ENCODE data around the gene SEZ6L.
A peak's percentile ranks its signal among the peaks of the same experiment; 100 is the strongest.

Gene SEZ6L

GRCh38 chr22:26291940-26292666 is 122.8 kb downstream of the SEZ6L start:
- DNase-seq (ENCODE audit: insufficient read length, low spot score) (no peak), FAIRE-seq (no peak)

- no peak for FAIRE-seq
- DNase-seq (ENCODE audit: insufficient read length, low spot score), result no peak
Observed at GRCh38 chr22:26292667-26292995, 123.4 kb downstream of the SEZ6L start.

GRCh38 chr22:26295563-26296126 is 126.4 kb downstream of the SEZ6L start:
- FAIRE-seq, result peak; percentile 48
- no peak for DNase-seq (ENCODE audit: insufficient read length, low spot score)

DNA sequence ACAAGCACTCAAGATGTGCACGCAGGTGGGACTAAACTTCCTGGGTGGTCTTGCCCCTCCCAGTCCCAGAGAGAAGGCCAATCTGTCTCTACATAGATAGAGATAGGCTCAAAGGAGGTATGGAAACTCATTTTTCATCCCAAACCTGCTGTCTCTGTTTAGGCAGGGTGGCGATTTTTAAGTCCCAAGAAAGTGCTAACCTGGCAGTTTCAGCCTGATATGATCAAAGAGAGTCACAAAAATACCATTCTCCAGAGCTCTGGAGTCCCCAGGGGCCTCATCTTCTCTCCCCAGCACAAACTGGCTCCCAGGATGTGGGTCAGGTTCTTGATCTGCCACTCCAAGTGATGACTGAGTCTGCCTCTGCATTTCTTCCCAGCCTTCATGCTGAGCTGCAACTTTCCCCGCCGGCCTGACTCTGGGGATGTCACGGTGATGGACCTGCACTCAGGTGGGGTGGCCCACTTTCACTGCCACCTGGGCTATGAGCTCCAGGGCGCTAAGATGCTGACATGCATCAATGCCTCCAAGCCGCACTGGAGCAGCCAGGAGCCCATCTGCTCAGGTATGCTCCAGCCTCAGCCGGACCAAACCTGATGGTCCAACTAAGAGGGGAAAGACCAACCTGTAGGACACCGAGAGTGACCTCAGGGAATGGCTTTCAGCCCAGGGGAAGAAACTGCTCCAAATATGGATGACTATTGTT is 129.5 kb downstream of the SEZ6L start:
- no peak for FAIRE-seq

GRCh38 chr22:26302726-26303125 is 133.5 kb downstream of the SEZ6L start:
- FAIRE-seq, result no peak
- DNase-seq (ENCODE audit: insufficient read length, low spot score), result no peak

More for the DNA sequence above, 129.5 kb downstream of the SEZ6L start:
- DNase-seq (ENCODE audit: insufficient read length, low spot score), result no peak

DNA sequence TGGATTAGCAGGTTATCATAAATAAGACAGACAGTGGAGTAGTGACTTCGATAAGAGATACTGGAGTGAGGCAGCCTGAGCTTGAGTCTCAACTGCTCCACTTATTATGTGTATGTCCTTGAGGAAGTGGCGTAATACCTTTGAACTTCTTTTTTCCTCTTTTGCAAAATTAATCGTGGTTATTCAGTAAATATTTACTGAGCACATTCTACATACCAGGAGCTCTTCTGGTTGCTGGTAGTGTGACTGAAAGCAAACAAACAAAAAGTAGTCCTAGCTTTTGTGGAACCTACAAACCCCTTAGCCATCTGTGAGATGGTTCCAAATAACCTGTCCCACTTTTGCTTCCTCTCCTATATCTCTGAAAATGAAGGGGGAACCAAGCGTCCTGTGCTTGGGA is 134.2 kb downstream of the SEZ6L start:
- DNase-seq (ENCODE audit: insufficient read length, low spot score) (no peak), FAIRE-seq (no peak)

- FAIRE-seq, result no peak
- DNase-seq (ENCODE audit: insufficient read length, low spot score), result no peak
Observed at GRCh38 chr22:26304730-26305129, 135.5 kb downstream of the SEZ6L start.

- DNase-seq (ENCODE audit: insufficient read length, low spot score) (no peak), FAIRE-seq (no peak)
Observed at GRCh38 chr22:26308467-26308866, 139.2 kb downstream of the SEZ6L start.

- FAIRE-seq (no peak), DNase-seq (ENCODE audit: insufficient read length, low spot score) (no peak)
Observed at GRCh38 chr22:26310616-26311015, 141.4 kb downstream of the SEZ6L start.

- FAIRE-seq, result no peak
- DNase-seq (ENCODE audit: insufficient read length, low spot score), result no peak
Observed at GRCh38 chr22:26313291-26313690, 144.0 kb downstream of the SEZ6L start.

DNA sequence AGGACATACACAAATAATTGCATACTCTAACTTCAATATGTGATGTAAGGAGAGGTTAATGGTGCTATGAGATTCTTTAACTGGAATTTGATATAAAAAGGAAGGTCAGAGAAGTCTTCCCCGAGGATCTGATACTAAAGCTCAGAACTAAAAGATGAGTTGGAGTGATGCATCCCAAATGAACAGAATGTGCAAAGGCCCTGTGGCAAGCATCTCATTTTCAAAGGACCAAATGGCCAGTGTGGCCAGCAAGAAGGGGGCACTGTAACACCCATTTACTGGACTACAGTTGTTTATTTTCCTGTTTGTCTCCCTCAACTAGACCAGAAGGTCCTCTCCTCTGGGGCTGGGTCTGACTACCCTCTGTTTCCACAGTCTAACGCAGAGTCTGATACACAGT is 144.9 kb downstream of the SEZ6L start:
- FAIRE-seq (no peak), DNase-seq (ENCODE audit: insufficient read length, low spot score) (no peak)

DNA sequence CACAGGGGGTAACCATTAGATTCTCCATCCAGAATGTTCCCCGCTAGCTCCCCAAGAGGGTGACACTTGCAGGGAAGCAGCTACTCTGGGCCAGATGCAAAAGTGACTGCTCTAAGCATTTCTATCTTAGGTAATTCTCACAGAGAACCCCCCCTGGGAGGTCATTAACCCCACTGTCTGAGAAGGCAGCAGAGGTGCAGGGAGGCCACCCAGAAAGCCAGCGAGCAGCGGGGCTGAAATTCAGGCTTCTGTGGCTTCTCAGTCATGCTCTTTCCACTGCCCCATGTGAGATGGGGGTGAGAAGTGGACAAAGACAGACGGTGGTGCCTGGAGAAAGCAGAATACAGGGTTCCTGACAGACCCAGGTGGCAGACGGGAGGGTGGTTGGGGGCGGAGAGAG is 145.4 kb downstream of the SEZ6L start:
- FAIRE-seq (no peak), DNase-seq (ENCODE audit: insufficient read length, low spot score) (no peak)

DNA sequence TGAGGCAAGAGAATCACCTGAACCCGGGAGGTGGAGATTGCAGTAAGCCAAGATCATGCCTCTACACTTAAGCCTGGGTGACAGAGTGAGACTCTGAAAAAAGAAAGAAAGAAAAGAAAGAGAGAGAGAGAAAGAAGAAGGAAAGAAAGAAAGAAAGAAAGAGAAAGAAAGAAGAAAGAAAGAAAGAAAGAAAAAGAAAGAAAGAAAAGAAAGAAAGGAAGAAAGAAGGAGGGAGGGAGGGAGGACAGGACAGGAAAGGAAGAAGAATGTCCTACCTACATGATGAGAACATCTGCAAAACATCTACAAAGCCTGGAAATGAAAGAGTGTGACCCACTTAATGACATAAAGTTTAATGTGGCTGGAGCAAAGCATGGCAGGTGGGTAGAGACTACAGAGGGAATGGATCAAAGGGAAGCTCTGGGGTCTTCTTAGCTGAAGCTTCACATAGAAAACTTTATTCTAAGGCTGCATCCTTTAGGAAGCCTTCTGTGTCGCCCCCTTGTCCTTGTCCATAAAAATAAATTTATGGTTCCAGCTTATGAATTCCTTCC is 147.5 kb downstream of the SEZ6L start:
- DNase-seq (ENCODE audit: insufficient read length, low spot score) (no peak), FAIRE-seq (no peak)

GRCh38 chr22:26318975-26319374 is 149.7 kb downstream of the SEZ6L start:
- no peak for DNase-seq (ENCODE audit: insufficient read length, low spot score)
- FAIRE-seq, result no peak

GRCh38 chr22:26320447-26320846 is 151.2 kb downstream of the SEZ6L start:
- no peak for DNase-seq (ENCODE audit: insufficient read length, low spot score)
- FAIRE-seq, result no peak

DNA sequence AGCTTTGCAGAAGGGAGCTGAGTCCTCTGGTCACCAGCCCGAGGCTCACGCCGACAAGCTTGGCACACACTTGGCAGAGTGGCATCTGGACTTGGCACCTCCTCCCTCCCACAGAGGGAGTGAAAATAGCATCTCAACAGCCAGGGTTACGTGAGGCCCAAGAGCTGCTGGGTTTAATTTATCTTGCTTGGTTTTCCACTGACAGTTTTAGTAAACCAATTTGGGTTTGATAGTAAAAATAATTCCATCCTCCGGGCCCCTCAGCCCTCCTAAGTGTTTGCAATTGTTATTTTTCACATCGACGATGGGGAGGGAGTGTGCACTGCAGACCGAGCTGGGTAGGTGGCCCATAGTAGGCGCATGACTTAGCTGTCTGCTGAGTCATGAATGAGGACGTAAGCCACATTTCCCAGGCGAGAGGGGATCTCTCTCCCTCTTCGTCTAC is 152.2 kb downstream of the SEZ6L start:
- FAIRE-seq, result no peak
- no peak for DNase-seq (ENCODE audit: insufficient read length, low spot score)

DNA sequence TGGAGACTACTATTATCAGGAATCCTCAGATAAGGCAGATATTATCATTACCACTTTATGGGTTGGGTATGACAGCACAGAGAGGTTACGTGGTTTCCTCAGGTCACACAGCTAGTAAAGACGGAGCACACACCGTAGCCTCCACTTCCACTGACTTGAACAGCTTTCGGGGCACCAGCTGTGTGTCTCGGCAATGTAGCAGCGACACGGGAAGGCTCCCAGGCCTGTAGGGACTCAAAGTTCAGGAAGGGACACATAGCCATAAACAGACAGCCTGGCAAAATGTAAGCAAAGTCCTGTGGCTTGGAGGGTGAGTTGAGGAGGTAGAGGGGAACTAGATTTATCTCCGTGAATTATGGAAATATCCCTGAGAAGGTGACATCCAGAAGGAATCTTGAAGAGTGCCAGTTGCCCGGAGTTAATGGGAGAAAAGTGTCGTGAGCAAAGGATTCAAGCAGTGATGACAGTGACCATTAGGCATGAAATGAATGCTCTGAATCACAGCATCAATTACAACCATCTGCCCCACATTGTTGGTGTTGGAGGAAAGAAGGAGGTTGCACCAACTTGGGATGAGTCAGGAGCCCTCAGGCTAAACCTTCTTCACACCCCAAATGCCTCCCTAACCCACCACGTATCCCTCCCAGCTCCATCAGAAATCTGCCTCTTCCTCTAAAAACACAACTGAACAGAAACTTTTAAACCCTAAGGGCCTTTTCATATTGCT is 153.1 kb downstream of the SEZ6L start:
- DNase-seq (ENCODE audit: insufficient read length, low spot score) (no peak), FAIRE-seq (no peak)

DNA sequence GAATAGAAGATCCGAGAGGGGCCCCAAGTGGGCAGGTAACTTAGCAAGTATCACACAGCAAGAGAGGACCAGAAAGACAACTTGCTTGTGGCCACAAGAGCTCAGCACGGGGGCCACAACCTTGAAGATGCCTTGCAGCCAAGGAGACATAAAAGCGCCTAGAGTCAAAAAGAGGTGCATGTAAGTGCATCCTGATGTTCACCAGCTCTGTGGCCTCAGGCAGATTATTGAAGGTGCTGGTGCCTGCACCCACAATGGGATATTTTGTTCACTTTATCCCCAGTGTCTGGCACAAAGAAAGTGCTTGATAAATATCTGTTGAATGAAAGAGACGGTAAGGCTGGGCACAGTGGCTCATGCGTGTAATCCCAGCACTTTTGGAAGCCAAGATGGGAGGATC is 153.8 kb downstream of the SEZ6L start:
- DNase-seq (ENCODE audit: insufficient read length, low spot score), result no peak
- no peak for FAIRE-seq

DNA sequence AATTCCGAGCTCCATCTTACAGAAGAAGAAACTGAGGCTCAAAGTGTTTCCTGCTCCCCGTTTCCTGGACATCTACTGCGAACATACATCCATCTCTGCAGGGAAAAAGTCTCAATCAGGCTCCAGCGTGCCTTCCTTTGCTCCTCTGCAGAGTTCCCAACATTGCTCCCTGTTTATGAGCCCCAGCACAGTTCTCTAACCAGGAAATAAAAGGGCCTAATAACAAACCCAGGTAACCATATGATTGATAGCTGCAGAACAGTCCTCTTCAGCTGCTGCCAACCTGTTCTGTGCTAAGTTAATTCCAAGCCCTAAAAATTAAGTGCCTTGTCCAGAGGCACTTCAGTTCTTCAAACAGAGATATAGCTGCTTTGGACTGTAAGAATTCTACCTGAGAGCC is 154.9 kb downstream of the SEZ6L start:
- no peak for FAIRE-seq
- DNase-seq (ENCODE audit: insufficient read length, low spot score), result no peak

- FAIRE-seq (no peak), DNase-seq (ENCODE audit: insufficient read length, low spot score) (no peak)
Observed at GRCh38 chr22:26325641-26326040, 156.4 kb downstream of the SEZ6L start.

- no peak for FAIRE-seq
- no peak for DNase-seq (ENCODE audit: insufficient read length, low spot score)
Observed at GRCh38 chr22:26326803-26327202, 157.5 kb downstream of the SEZ6L start.
